Ectodermal cell (in vitro differentiated cells): ENCODE data around the gene CFTR.

Experiments
- H3K27ac ChIP-seq: 2 replicates; pipeline ENCODE4 v1.7.0; 2013; ENCODE audit warnings: mild to moderate bottlenecking, low read depth, low read length; ENCODE audit not compliant: insufficient read depth, poor library complexity, severe bottlenecking
- H3K27me3 ChIP-seq: 2 replicates; pipeline ENCODE4 v1.7.0; 2013; ENCODE audit warnings: mild to moderate bottlenecking, low read length; ENCODE audit not compliant: insufficient read depth, control insufficient read depth, poor library complexity, severe bottlenecking
- H3K36me3 ChIP-seq: one replicate; pipeline ENCODE4 v1.7.0; 2013; ENCODE audit warnings: low read length; ENCODE audit not compliant: control insufficient read depth, insufficient read depth
- H3K4me1 ChIP-seq: one replicate; pipeline ENCODE4 v1.7.0; 2013; ENCODE audit warnings: low read length; ENCODE audit not compliant: control insufficient read depth, insufficient read depth
- H3K4me3 ChIP-seq: 2 replicates; pipeline ENCODE4 v1.7.0; 2013; ENCODE audit warnings: low read depth, low read length, control low read depth; ENCODE audit not compliant: insufficient read depth
- H3K9me3 ChIP-seq: 2 replicates; pipeline ENCODE4 v1.7.0; 2013; ENCODE audit warnings: mild to moderate bottlenecking, low read length, moderate library complexity; ENCODE audit not compliant: control insufficient read depth
- WGBS, 2 experiments: methylation state at CpG; one replicate each; pipeline ENCODE4 v1.1.7; 2013; ENCODE audit warnings: missing lambda C conversion rate in 2 of 2; 5-methylcytosine and 5-hydroxymethylcytosine counted together

Gene CFTR

DNA sequence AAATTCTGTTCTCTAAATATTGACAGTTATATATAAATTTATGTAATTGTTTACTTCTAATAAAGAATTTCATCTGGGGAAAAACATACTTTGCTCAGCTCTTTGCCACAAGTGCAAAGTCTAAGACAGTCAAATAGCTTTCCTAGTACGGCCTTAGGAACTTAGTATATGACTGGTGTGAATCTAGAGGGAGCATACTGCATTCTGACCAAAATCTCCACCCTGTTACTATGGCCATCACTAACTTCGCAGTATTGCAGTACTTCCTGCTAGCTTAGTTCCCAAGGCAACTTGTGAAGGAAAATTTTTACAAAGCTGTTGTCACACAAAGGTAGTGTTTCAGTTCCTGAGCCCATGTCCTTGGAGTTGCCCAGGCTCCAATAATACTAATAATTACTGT, 181.5 kb downstream of the CFTR start:
- H3K36me3 ChIP-seq: no peaks in the 10 kb centered on the region
- no peaks in the 10 kb centered on the region for H3K27me3 ChIP-seq
- WGBS, 2 experiments: 88 to 100% methylated on average over 1 to 2 of the region's 2 CpGs
- H3K4me1 ChIP-seq: no peaks in the 10 kb centered on the region
- H3K4me3 ChIP-seq: no peak overlapping the region
- H3K27ac ChIP-seq: no peak overlapping the region
- no peaks in the 10 kb centered on the region for H3K9me3 ChIP-seq

DNA sequence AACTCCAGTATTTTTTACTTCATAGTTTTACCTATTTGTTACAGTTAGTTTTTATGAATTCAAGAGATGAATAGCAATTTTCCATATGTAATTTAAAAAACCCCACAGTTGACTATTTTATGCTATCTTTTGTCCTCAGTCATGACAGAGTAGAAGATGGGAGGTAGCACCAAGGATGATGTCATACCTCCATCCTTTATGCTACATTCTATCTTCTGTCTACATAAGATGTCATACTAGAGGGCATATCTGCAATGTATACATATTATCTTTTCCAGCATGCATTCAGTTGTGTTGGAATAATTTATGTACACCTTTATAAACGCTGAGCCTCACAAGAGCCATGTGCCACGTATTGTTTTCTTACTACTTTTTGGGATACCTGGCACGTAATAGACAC, 184.2 kb downstream of the CFTR start:
- H3K27me3 ChIP-seq: no peaks in the 10 kb centered on the region
- no peaks in the 10 kb centered on the region for H3K9me3 ChIP-seq
- 93 to 98% methylated on average over 3 of the region's 3 CpGs for WGBS, 2 experiments
- no peaks in the 10 kb centered on the region for H3K36me3 ChIP-seq
- no peak overlapping the region for H3K4me3 ChIP-seq
- no peaks in the 10 kb centered on the region for H3K4me1 ChIP-seq
- no peak overlapping the region for H3K27ac ChIP-seq

DNA sequence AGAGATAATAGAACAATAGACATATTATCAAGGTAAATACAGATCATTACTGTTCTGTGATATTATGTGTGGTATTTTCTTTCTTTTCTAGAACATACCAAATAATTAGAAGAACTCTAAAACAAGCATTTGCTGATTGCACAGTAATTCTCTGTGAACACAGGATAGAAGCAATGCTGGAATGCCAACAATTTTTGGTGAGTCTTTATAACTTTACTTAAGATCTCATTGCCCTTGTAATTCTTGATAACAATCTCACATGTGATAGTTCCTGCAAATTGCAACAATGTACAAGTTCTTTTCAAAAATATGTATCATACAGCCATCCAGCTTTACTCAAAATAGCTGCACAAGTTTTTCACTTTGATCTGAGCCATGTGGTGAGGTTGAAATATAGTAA, 185.5 kb downstream of the CFTR start:
- no peaks in the 10 kb centered on the region for H3K9me3 ChIP-seq
- no peak overlapping the region for H3K4me3 ChIP-seq
- H3K36me3 ChIP-seq: no peaks in the 10 kb centered on the region
- no peak overlapping the region for H3K27ac ChIP-seq
- H3K27me3 ChIP-seq: no peaks in the 10 kb centered on the region
- no peaks in the 10 kb centered on the region for H3K4me1 ChIP-seq

DNA sequence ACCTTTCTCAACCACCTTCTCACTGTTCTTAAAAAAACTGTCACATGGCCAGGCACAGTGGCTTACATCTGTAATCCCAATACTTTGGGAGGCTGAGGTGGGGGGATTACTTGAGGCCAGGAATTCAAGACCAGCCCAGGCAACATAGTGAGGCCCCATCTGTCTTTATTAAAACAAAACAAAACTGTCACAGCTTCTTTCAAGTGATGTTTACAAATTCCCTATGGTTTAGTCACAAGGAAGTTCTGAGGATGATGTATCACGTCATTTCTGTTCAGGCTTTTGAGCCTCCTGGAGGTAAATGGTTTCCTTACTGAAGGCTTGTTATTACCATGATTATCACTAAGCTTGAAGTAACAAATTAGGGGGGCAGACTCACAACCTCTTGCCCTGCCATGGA, 186.2 kb downstream of the CFTR start:
- 93 to 95% methylated on average over 1 of the region's 1 CpG for WGBS, 2 experiments
- Histone ChIP-seq H3K36me3 (no peaks in the 10 kb centered on the region), H3K27ac (no peak overlapping the region), H3K4me1 (no peaks in the 10 kb centered on the region), H3K9me3 (no peaks in the 10 kb centered on the region), H3K27me3 (no peaks in the 10 kb centered on the region), H3K4me3 (no peak overlapping the region)

DNA sequence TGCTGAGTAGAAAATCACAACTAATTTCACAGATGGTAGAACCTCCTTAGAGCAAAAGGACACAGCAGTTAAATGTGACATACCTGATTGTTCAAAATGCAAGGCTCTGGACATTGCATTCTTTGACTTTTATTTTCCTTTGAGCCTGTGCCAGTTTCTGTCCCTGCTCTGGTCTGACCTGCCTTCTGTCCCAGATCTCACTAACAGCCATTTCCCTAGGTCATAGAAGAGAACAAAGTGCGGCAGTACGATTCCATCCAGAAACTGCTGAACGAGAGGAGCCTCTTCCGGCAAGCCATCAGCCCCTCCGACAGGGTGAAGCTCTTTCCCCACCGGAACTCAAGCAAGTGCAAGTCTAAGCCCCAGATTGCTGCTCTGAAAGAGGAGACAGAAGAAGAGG, 186.9 kb downstream of the CFTR start:
- Histone ChIP-seq H3K36me3 (no peaks in the 10 kb centered on the region), H3K9me3 (no peaks in the 10 kb centered on the region), H3K4me3 (no peak overlapping the region), H3K4me1 (no peaks in the 10 kb centered on the region), H3K27me3 (no peaks in the 10 kb centered on the region), H3K27ac (no peak overlapping the region)
- 96 to 98% methylated on average over 6 of the region's 6 CpGs for WGBS, 2 experiments

DNA sequence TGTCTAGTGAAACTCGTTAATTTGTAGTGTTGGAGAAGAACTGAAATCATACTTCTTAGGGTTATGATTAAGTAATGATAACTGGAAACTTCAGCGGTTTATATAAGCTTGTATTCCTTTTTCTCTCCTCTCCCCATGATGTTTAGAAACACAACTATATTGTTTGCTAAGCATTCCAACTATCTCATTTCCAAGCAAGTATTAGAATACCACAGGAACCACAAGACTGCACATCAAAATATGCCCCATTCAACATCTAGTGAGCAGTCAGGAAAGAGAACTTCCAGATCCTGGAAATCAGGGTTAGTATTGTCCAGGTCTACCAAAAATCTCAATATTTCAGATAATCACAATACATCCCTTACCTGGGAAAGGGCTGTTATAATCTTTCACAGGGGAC, 187.6 kb downstream of the CFTR start:
- Histone ChIP-seq H3K9me3 (no peaks in the 10 kb centered on the region), H3K4me3 (no peak overlapping the region), H3K27me3 (no peaks in the 10 kb centered on the region), H3K27ac (no peak overlapping the region), H3K36me3 (no peaks in the 10 kb centered on the region), H3K4me1 (no peaks in the 10 kb centered on the region)
- 88 to 91% methylated on average over 2 of the region's 2 CpGs for WGBS, 2 experiments

DNA sequence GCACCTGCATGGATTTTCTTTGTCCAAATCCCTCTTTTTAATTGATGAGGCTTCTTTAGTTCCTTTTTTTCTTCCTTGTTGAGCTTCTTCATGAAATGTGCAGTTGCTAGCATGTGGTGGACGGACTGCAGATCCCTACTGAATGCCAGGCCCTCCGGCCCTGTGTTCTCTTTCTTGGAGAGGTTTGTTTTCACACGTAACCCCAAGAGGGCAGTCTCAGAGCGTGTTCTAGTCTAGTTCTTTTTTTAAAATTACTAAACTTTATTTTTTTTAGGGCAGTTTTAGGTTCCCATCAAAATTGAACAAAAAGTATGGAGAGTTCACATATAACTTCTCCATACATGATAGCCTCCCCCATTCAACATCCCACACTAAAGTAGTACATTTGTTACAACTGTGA, 190.0 kb downstream of the CFTR start:
- H3K4me1 ChIP-seq: peaks cover 8% of the 10 kb centered on the region

DNA sequence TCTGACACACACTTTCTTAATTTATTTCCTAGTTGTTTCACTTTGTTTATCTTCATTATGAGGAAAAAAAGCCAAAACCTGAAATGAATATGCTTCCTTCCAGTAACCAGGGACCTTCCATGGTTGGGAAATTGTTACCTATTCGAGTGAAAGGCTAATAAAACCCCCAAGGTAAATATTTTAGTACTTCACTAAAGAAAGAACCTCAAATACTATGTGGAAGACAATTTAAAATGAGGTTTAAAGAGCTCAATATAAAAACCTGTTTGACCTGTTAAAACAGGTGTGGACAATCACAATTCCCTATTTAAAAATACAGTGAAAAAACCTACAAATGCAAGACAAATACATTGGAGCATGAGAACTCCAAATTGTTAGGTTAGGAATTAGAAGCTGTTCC, 192.6 kb downstream of the CFTR start:
- Histone ChIP-seq H3K9me3 (no peaks in the 10 kb centered on the region), H3K4me1 (peaks cover 16% of the 10 kb centered on the region), H3K27me3 (no peaks in the 10 kb centered on the region), H3K27ac (no peak overlapping the region), H3K36me3 (no peaks in the 10 kb centered on the region), H3K4me3 (no peak overlapping the region)
- 83% methylated on average over 1 of the region's 1 CpG; no CpG with 5 or more reads in 1 of the 2 experiments for WGBS, 2 experiments

More for the DNA sequence above, 190.0 kb downstream of the CFTR start:
- Histone ChIP-seq H3K9me3 (no peaks in the 10 kb centered on the region), H3K4me3 (no peak overlapping the region), H3K36me3 (no peaks in the 10 kb centered on the region), H3K27me3 (no peaks in the 10 kb centered on the region), H3K27ac (no peak overlapping the region)
- WGBS, 2 experiments: 75 to 80% methylated on average over 2 to 3 of the region's 4 CpGs

DNA sequence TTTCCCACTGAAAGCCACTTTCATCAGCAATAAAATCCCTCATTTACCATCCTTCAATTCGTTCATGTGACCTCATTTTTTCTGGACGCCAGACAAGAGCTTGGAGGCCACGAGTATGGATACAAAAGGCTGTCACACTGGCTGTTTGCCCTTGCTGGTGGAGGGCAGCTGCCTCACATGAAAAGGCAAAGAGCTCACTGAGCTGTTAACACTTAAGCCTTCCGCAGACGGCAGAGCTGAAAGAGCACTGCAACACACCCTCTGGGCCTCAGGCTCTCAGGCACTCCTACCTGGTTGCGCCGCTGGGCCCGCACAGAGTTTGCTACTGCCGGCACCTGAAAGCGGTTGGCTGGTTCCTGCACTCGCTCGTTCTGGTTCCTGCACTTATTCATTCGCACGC, 193.5 kb downstream of the CFTR start:
- Histone ChIP-seq H3K27ac (no peak overlapping the region), H3K36me3 (no peaks in the 10 kb centered on the region), H3K4me3 (no peak overlapping the region)

DNA sequence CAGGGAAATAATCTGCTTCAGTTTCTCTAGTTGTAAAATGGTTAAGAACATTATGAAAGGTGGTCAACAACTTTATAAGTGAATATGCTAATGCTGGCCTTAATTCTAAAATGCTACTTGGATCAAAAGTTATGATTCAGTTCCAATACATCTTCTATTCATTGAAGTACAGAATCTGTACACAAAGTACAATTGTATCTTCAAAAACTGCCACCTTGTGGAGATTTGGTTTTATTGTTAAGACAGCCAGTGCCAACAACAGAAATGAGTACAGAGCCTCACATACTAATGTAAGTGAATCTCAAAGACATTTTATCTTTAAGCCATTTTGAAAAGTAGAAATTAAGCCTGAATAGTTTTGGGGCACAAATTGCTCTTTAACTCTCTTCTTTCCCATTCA, 194.0 kb downstream of the CFTR start:
- Histone ChIP-seq H3K4me3 (no peak overlapping the region), H3K9me3 (no peaks in the 10 kb centered on the region), H3K36me3 (no peaks in the 10 kb centered on the region), H3K27me3 (no peaks in the 10 kb centered on the region), H3K4me1 (peaks cover 16% of the 10 kb centered on the region), H3K27ac (no peak overlapping the region)

More for the DNA sequence above, 193.5 kb downstream of the CFTR start:
- WGBS, 2 experiments: 42 to 46% methylated on average over 14 of the region's 14 CpGs
- Histone ChIP-seq H3K27me3 (no peaks in the 10 kb centered on the region), H3K4me1 (peaks cover 16% of the 10 kb centered on the region), H3K9me3 (no peaks in the 10 kb centered on the region)

DNA sequence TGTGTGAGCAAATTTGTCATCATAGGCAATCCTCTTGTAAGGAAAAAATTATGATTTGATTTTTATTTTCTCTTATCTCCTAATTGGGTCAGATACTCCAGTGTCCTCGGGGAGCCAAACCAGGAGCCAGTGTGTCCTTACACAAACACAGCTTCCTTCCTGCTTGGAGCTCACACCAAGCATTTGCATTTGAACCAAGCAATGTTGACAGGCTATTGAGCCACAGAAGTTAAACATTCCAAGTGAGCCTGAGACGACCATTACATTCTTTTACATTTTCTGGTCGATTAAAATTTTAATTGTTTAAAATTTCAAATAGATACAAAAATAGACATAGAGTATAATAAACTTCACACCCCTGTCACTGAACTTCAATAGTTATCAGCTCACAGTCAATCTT, 194.8 kb downstream of the CFTR start:
- Histone ChIP-seq H3K4me3 (no peak overlapping the region), H3K27me3 (no peaks in the 10 kb centered on the region), H3K4me1 (peaks cover 16% of the 10 kb centered on the region), H3K27ac (no peak overlapping the region), H3K9me3 (no peaks in the 10 kb centered on the region), H3K36me3 (no peaks in the 10 kb centered on the region)
- 0 to 1% methylated on average over 2 to 3 of the region's 3 CpGs for WGBS, 2 experiments
